Muscle layer of colon (tissue), 2 donors: Measurements from ENCODE around the gene KCNE3.

ENCODE experiments used
- H3K27ac ChIP-seq: one replicate; pipeline ENCODE4 v1.7.0; 2013; ENCODE audit warnings: low read depth, mild to moderate bottlenecking, low read length, moderate library complexity
- H3K27me3 ChIP-seq, 2 donors: one replicate each; pipeline ENCODE4 v1.7.0; 2013; ENCODE audit warnings: low read length in 2 of 2, mild to moderate bottlenecking in 2 of 2; ENCODE audit not compliant: insufficient read depth in 2 of 2, control insufficient read depth in 1 of 2
- H3K36me3 ChIP-seq: one replicate; pipeline ENCODE4 v1.7.0; 2013; ENCODE audit warnings: mild to moderate bottlenecking, low read length; ENCODE audit not compliant: insufficient read depth
- H3K4me1 ChIP-seq: one replicate; pipeline ENCODE4 v1.7.0; 2013; ENCODE audit warnings: mild to moderate bottlenecking, low read length; ENCODE audit not compliant: insufficient read depth
- H3K4me3 ChIP-seq, 2 donors: one replicate each; pipeline ENCODE4 v1.7.0; 2013; ENCODE audit warnings: low read length in 2 of 2, low read depth in 1 of 2, mild to moderate bottlenecking in 1 of 2, moderate library complexity in 1 of 2
- H3K9ac ChIP-seq: one replicate; pipeline ENCODE4 v1.7.0; 2013; ENCODE audit warnings: low read length
- H3K9me3 ChIP-seq: one replicate; pipeline ENCODE4 v1.7.0; 2013; ENCODE audit warnings: mild to moderate bottlenecking, low read length
- donor health status: abdominal sarcoma.
- donor health status: Adenocarcinoma of cecum.

KCNE3 gene

DNA sequence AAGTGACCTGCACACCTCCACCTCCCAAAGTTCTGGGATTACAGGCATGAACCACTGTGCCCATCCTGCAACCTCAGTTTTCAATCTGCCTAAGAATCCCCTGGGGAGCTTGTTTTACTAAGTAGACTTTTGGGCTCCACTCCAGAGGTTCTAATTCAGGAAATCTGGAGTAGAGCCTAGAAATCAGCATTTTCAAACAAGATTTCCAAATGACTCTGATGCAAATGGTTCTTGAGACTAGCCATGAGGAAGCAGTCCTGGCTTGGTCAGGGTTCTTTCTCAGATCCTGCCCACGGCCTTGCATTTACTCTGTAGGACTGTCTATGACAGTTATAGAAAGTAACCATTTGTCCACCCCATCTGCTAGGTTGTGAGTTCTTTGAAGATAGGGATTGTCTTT lies 1.6 kb upstream of the KCNE3 start:
- Histone ChIP-seq H3K4me3 (no peak overlapping the region), H3K27ac (no peak overlapping the region), H3K9me3 (no peaks in the 10 kb centered on the region), H3K9ac (no peak overlapping the region), H3K27me3 (no peaks in the 10 kb centered on the region), H3K4me1 (peaks cover 15% of the 10 kb centered on the region), H3K36me3 (no peaks in the 10 kb centered on the region)

DNA sequence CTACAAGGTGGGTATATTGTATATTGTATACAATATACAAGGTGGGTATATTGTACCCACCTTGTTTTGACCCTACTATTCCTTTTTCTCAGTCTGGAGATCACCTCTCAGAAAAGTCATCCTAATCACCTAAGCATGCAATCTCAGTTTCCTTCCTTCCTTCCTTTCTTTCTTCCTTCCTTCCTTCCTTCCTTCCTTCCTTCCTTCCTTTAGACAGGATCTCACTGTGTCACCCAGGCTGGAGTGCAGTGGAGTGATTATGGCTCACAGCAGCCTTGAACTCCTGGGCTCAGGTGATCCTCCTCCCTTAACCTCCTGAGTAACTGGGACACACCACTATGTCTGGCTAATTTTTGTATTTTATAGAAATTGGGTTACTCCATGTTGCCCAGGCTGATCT lies 1.2 kb upstream of the KCNE3 start:
- no peaks in the 10 kb centered on the region for H3K27me3 ChIP-seq
- H3K9ac ChIP-seq = no peak overlapping the region
- no peaks in the 10 kb centered on the region for H3K9me3 ChIP-seq
- H3K36me3 ChIP-seq = no peaks in the 10 kb centered on the region
- no peak overlapping the region for H3K27ac ChIP-seq
- H3K4me3 ChIP-seq = no peak overlapping the region
- peaks cover 15% of the 10 kb centered on the region for H3K4me1 ChIP-seq

DNA sequence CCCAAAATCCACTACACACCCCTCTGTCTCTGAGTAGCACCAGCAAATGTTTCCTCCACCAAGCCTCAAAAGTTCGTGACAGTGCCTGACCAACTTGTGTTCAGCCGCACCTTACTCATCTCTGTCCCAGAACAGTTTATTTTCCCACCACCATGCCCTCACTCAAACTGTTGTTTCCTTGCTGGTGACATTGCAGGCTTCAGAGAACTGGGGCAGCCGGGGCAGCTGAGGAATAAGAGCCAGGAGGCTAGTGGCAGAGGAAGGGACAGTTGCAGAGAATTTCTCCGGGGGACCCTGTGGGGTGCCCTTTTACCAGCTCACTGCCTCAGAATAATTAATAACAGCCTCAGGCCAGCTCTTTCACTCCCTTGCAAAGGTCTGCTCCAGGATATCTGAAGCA lies 709 bp upstream of the KCNE3 start:
- Histone ChIP-seq H3K4me1 (peaks cover 15% of the 10 kb centered on the region), H3K27ac (no peak overlapping the region), H3K9ac (no peak overlapping the region), H3K4me3 (no peak overlapping the region), H3K36me3 (no peaks in the 10 kb centered on the region), H3K9me3 (no peaks in the 10 kb centered on the region), H3K27me3 (no peaks in the 10 kb centered on the region)

DNA sequence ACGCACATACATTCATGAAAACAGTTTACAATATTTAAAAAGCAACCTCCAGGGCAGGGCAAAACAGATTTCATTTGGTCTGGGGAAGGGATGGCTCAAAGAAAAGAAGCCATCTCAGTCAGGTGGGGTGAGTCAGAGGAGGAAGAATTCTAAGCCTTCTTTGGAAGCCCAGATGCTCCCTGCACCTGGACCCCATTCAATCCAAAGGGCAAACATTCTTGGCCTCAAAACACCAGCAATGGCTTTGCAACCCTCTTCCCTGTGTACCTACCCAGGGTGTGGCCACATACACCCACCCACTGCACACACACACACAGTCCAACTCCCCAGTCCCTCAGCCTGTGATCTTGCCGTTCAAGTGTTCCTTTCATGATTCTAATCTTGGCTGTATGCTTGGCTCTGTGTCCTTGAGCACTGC lies 2.0 kb downstream of the KCNE3 start:
- H3K36me3 ChIP-seq = no peaks in the 10 kb centered on the region
- H3K9ac ChIP-seq = no peak overlapping the region
- no peaks in the 10 kb centered on the region for H3K27me3 ChIP-seq
- H3K4me3 ChIP-seq = no peak overlapping the region
- H3K4me1 ChIP-seq = peaks cover 16% of the 10 kb centered on the region
- H3K9me3 ChIP-seq = no peaks in the 10 kb centered on the region
- no peak overlapping the region for H3K27ac ChIP-seq

DNA sequence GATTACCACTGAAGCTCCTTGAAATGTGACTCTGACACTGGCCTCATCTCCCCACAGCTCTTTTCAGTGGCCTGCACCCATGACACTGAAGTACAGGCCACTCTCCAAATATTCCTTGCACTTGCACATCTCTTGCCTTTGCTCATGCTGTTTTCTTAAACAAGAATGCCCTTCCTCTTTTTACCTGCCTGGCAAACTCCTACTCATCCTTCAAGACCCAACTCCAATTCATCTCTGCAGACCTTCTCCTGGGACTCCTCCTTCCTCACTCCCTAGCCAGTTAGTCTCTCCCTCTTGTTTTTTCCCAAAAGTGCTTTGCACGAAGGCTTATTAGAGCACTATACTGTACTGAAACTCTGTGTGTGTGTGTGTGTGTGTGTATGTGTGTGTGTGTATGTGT lies 2.6 kb downstream of the KCNE3 start:
- Histone ChIP-seq H3K4me1 (peaks cover 20% of the 10 kb centered on the region), H3K4me3 (no peak overlapping the region), H3K27me3 (no peaks in the 10 kb centered on the region), H3K9me3 (no peaks in the 10 kb centered on the region), H3K36me3 (no peaks in the 10 kb centered on the region), H3K9ac (no peak overlapping the region), H3K27ac (no peak overlapping the region)

DNA sequence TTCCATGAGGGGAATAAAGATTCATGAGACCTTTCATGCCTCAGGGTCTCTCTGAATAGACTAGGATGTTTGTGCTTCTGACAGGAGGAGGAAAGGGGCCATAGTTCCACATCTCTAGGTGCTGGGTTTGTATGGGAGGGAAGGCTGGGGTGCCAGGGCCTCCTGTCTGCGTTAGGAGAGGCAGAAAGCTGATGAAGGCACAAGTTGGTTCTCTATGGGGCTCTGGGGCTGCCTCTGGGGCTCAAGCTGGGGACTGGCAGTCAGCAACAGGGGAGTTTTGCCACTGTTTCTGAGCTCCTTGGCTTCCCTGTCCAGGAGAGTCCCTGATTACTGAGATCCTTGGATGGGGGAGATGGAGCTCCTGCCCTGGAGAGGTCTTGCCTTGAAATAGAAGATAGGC lies 4.1 kb downstream of the KCNE3 start:
- Histone ChIP-seq H3K9me3 (no peaks in the 10 kb centered on the region), H3K9ac (no peak overlapping the region), H3K36me3 (no peaks in the 10 kb centered on the region), H3K27me3 (no peaks in the 10 kb centered on the region), H3K4me1 (peaks cover 20% of the 10 kb centered on the region), H3K4me3 (no peak overlapping the region), H3K27ac (no peak overlapping the region)

DNA sequence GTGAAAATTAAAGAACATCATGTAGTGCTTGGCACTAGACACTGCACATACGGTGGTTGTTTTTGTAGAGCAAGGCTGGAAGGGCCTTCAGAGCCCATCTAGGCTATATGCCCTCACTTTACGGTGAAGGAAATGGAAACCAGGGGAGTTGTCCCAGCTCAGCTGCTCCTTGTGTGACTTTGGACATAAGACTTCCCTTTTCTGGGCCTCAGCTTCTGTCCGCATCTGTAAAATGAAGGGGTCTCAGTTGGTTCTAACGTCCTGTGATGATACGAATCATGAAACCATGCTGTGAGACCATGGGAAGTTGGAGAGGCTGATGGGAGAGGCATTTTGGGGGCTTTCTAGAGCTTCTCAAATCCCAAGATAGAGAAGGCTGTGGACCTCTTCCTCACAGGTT lies 4.7 kb downstream of the KCNE3 start:
- no peaks in the 10 kb centered on the region for H3K27me3 ChIP-seq
- no peaks in the 10 kb centered on the region for H3K9me3 ChIP-seq
- H3K4me3 ChIP-seq = no peak overlapping the region
- no peak overlapping the region for H3K9ac ChIP-seq
- H3K4me1 ChIP-seq = peaks cover 15% of the 10 kb centered on the region
- H3K27ac ChIP-seq = no peak overlapping the region
- no peaks in the 10 kb centered on the region for H3K36me3 ChIP-seq

DNA sequence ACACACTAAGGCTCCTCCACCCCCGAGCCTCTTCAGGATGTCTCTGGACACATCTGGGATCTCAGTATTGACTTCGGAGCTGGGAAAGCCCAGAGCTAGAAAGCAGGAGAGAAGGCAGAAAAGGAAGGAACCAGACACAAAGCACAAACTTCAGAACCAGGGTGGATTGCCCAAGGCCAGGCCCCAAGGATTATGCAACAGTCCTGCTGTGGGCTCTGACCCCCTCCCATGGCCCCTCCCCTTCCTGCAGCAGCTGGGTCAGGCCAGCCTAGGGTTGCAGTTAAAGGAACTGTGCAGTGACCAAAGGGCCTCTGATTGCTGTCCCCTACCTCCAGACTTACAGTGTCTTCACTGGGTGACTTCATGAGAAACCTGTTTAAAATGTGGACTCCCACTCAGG lies 5.3 kb downstream of the KCNE3 start:
- no peaks in the 10 kb centered on the region for H3K27me3 ChIP-seq
- no peaks in the 10 kb centered on the region for H3K9me3 ChIP-seq
- H3K36me3 ChIP-seq = no peaks in the 10 kb centered on the region
- peaks cover 12% of the 10 kb centered on the region for H3K4me1 ChIP-seq
- no peak overlapping the region for H3K4me3 ChIP-seq
- H3K27ac ChIP-seq = no peak overlapping the region
- H3K9ac ChIP-seq = no peak overlapping the region

DNA sequence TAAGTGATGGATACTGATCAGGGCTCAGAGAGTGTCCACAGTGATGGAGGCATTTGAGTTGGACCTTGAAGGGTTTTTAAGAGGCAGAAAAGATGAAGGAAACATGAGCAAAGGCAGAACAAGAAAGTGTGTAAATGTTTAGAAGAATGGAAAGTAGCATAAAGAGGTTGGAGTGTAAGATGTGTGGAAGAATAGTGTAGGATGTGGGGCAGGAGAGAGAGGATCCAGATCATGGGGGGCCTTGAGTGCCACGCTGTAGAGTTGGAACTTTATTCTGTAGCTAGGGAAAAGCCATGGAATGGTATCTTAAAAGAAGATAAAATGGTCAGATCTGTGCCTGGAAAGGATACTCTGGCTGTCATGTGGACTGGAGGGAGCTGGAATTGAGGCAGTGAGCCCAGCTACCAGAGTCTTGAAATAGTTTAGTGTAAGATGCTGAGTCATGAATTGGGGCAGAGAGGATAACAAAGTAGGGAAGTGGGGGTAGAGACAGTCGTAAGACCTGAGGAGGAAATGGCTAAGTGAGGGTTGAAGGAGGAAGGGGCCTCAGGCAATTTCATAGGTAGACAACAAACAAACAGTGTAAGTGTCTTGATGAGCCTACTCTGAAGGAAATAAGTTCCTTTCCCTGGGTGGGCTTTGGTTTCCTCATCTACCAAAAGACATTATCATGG lies 6.7 kb downstream of the KCNE3 start:
- no peak overlapping the region for H3K9ac ChIP-seq
- no peaks in the 10 kb centered on the region for H3K27me3 ChIP-seq
- no peaks in the 10 kb centered on the region for H3K9me3 ChIP-seq
- no peak overlapping the region for H3K27ac ChIP-seq
- no peak overlapping the region for H3K4me3 ChIP-seq
- no peaks in the 10 kb centered on the region for H3K36me3 ChIP-seq
- peaks cover 5% of the 10 kb centered on the region for H3K4me1 ChIP-seq

DNA sequence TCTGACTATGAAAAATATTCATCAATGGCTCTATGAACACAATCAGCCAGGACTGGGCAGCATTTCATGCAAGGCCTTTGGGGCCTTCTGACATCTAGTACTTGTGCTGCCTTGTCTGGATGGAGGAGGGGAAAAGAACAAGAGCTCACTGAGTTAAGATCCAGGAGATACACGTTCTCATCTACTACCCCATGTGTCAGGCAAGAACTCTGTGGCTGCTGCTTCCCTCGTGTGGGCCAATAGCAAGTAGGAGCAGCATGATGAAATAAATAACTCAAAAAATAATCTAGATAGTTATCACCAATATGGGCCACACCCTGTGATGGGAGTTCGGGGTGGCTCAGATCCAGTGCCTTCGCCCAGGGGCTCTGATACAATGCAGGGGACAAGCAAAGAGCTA lies 7.3 kb downstream of the KCNE3 start:
- Histone ChIP-seq H3K4me1 (peaks cover 5% of the 10 kb centered on the region), H3K27me3 (no peaks in the 10 kb centered on the region), H3K27ac (no peak overlapping the region), H3K9me3 (no peaks in the 10 kb centered on the region), H3K9ac (no peak overlapping the region), H3K4me3 (no peak overlapping the region), H3K36me3 (no peaks in the 10 kb centered on the region)

DNA sequence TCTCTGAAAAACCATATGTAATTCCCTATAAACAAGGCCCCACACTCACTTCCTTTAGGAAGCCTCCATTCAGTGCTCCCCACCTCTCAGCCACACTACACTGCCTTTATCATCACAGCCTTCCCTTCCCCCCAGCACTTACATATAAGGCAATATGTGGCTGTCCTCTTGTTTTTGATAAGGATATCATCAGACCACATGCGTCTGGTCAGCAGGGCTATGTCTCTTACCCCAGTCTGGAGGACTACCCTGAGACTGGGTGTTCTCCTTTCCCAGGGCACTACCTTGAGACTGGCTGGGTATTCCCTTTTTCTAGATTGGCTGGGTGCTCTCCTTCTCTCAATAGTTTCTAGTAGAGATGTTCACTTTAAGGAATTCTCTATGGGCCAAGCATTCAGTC lies 7.8 kb downstream of the KCNE3 start:
- Histone ChIP-seq H3K9me3 (no peaks in the 10 kb centered on the region), H3K27me3 (no peaks in the 10 kb centered on the region), H3K36me3 (no peaks in the 10 kb centered on the region), H3K9ac (no peak overlapping the region), H3K4me3 (no peak overlapping the region), H3K27ac (no peak overlapping the region), H3K4me1 (peaks cover 5% of the 10 kb centered on the region)

DNA sequence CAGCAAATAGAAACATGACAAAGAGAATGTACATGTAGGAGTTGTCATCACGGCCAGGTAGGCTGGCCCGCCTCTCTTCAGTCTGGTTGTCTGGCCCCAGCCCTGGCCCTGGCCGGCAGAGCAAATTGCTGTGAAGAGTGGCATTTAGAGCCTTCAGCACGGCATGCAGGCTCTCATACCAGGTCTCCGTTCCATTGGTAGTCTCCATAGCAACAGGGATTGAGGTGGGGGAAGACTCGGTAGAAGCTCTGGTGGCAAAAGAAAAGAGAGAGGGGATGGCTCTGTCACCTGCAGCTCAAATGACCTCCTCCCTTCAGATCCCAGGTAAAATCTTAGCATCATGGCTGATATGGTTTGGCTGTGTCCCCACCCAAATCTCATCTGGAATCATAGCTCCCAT lies 10.0 kb downstream of the KCNE3 start:
- Histone ChIP-seq H3K9me3 (no peaks in the 10 kb centered on the region), H3K4me1 (peaks cover 5% of the 10 kb centered on the region), H3K36me3 (no peaks in the 10 kb centered on the region), H3K9ac (no peak overlapping the region), H3K4me3 (no peak overlapping the region), H3K27me3 (no peaks in the 10 kb centered on the region), H3K27ac (no peak overlapping the region)
